PC-3 (cell line): ENCODE results near the gene CDKL5.

Source experiments
- CTCF ChIP-seq: fragments of 300-600 bp; sonication (generic); conservative IDR thresholded peaks from 2 replicates; pipeline ENCODE4 v1.5.1; 2017; ENCODE audit warnings: antibody characterized with exemption, low read depth, mild to moderate bottlenecking, low read length
- EZH2 ChIP-seq: fragments of 300-600 bp; sonication (generic); IDR thresholded peaks from one replicate; pipeline ENCODE4 v1.6.1; 2017; ENCODE audit warnings: antibody characterized with exemption, mild to moderate bottlenecking, low read length; ENCODE audit not compliant: unreplicated experiment

DNA sequence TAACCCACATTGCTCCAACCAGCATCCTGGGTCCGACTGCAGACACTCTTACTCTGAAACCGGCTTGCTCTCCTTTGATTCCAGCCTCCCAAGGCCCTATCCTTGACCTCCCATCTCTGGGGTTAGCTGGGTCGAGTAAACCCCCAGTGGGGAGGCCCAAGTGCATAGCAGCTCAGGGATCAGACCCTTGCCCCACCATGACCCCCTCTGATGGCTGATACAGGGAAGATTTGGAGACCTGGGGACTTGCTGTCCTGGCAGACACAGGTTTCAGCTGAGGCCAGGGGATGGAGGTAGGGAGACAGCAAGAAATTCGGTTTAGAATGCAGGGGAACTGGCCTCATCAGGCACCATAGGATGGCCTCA lies 23.6 kb upstream of the CDKL5 start:
- TF ChIP-seq EZH2, result no peak
- TF ChIP-seq CTCF, result no peak
